Measurements from ENCODE around the gene BRIX1.
"Not testable (repeated sequence)": the region's sequence is repeated elsewhere in the genome, so short reads cannot be mapped to it uniquely, and the experiment has no call there.

Gene BRIX1

DNA sequence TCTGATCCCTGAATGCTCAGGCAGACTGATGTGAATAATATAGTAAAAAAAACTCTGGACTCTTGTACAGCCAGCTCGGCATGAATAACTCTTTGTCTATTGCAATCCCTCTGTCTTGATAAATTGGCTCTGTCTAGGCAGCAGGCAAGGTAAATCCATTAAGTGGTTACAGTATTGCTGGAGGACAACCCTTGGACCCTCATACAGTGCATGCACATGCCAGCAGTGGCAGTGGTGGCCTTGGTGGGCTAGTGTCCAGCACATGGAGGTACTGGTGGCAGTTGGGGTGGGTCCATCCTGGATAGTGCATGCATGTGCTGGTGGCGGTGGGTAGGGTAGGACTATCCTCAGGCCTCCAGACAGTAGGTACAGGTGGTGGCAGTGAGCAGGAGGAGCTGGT lies 52.7 kb downstream of the BRIX1 start:
- DNase-seq (ENCODE audit: low spot score), result no peak

DNA sequence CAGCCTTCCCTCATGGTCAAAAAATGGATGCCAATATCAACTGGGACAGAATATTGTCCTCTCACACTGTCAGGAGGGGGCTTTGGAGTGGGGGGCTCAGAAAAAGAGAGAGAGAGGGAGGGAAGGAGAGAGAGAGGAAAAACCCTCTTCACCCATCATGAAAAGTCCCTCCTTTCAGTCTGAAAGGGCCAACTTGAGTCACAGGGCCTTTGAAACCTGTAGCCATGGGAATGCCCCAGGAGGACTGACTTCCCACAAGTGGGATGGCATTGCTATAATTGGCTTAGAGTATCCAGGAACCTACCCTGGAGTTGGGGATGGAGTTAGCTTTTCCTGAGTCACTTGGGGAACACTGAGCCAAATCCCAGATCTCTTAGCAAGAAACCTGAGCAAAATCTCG lies 55.0 kb downstream of the BRIX1 start:
- no peak for DNase-seq (ENCODE audit: low spot score)

DNA sequence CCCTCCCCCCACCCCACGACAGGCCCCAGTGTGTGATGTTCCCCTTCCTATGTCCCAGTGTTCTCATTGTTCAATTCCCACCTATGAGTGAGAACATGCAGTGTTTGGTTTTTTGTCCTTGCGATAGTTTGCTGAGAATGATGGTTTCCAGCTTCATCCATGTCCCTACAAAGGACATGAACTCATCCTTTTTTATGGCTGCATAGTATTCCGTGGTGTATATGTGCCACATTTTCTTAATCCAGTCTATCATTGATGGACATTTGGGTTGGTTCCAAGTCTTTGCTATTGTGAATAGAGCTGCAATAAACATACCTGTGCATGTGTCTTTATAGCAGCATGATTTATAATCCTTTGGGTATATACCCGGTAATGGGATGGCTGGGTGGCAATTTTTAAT lies 56.1 kb downstream of the BRIX1 start:
- not testable (repeated sequence) for DNase-seq (ENCODE audit: low spot score)
